ENCODE data around the gene CLCN7.

The CLCN7 gene

DNA sequence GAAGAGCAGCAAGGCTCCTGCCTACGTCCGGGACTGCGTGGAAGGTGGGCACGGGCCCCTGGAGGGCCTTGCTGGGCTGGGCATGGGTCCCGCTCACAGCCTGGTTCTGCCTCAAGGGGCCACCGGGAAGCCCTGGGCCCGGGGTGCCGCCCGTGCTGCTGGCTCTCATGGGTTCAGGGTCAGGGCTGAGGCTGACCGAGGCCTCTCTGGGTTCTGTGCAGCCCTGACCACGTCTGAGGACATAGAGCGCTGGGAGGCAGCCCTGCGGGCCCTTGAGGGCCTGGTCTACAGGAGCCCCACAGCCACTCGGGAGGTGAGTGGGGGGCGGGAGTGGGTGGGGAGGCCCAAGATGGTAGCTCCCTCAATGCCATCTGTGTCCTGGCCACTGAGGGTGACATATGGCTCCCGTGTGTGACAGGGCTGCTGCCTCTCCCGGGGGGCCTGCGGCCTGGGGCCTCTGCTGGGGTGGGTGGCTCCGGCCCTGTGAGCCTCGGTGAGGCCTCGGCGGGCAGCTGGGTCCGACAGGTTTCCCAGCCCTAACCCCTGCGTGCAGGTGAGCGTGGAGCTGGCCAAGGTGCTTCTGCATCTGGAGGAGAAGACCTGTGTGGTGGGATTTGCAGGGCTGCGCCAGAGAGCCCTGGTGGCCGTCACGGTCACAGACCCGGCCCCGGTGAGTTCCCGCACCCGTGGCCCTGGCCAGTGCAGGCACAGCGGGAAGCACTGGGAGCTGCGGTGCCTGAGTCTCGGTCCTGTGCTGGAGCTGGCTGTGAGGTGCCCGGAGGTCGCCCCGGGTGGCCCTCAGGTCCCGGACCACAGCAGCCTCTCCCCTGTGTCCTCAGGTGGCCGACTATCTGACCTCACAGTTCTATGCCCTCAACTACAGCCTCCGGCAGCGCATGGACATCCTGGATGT lies 27.5 kb upstream of the CLCN7 start:
- no peak for DNase-seq (ENCODE audit: low read depth)

- no peak for DNase-seq (ENCODE audit: low read depth)
Measured at GRCh38 chr16:1501630-1502029, 26.8 kb upstream of the CLCN7 start.

DNA sequence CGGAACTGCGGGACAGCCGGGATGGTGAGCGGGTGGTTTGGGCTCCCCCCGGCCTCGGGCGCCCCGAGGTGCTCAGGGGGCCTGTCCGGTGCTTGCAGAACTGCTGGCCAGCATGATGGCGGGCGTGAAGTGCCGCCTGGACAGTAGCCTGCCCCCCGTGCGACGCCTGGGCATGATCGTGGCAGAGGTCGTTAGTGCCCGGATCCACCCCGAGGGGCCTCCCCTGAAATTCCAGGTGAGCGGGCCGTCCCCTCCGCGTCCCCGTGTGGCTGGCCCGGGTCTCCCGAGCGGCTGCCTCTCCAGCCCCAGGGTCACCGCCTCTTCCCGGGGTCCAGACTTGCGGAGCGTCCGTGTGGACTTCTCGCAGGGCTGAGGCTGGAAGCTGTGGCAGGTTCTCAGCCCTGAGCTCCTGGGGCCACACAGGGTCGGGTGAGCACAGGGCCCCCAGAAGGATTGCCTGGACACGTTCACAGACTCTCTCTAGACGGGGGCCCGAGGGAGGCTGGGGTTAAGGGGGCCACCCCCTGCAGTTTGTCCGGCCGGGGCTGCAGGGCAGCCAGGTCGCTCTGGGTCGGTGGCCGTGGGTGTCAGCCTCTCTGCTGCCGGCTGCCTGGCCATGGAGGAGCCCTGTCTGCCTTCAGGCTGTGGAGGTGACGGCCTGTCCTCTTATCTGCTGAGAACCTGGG lies 25.8 kb upstream of the CLCN7 start:
- DNase-seq (ENCODE audit: low read depth): no peak

DNA sequence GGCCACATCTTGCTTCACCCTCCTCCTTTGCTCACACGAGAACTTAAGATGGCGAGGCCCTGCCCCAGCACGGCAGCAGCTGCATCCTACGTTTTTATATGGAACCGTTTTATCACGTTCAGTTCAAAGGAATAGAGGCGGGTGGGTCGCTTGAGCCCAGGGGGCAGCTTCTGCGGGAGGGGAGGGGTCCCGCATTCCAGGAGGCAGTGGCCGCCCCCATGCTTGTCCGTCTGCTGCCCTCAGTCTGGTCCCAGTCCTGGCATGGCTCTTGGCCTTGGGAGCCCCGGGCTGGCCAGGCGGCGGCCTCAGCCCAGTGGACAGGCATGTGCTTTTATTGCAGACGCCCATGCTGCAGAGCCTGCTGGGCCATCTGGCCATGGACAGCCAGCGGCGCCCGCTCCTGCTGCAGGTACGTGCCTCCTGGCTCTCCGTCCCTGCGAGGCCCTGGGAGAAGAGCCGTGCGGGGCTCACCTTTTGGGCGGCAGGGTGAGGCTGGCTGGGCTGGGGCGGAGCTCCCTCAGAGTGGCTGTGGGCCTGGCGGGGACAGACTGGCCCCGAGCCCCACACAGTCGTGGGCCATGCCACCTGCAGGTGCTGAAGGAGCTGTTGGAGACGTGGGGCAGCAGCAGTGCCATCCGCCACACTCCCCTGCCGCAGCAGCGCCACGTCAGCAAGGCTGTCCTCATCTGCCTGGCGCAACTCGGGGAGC lies 25.1 kb upstream of the CLCN7 start:
- DNase-seq (ENCODE audit: low read depth): no peak

- DNase-seq (ENCODE audit: low read depth): no peak
Measured at GRCh38 chr16:1498899-1499676, 24.3 kb upstream of the CLCN7 start.

- DNase-seq (ENCODE audit: low read depth): no peak
Measured at GRCh38 chr16:1497014-1497598, 22.3 kb upstream of the CLCN7 start.

DNA sequence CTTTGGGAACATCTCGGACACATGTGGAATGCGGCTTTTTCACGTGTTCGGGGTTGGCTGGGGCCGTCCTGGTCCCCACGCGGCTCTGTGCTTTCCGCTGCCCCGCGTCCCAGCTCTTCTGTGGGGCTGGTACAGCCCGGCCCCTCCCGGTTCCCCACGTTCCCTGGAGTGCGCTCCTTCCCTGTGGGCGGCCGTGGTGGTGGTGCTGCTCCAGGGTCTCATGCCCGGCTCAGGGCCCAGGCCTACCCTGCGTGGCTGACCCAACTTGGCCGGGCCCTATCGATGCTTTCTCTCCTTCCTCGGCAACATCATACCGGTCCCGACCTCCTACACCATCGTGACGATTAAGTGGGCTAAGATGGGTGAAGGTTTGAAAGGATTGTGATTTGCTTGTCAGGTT lies 21.6 kb upstream of the CLCN7 start:
- DNase-seq (ENCODE audit: low read depth): no peak

DNA sequence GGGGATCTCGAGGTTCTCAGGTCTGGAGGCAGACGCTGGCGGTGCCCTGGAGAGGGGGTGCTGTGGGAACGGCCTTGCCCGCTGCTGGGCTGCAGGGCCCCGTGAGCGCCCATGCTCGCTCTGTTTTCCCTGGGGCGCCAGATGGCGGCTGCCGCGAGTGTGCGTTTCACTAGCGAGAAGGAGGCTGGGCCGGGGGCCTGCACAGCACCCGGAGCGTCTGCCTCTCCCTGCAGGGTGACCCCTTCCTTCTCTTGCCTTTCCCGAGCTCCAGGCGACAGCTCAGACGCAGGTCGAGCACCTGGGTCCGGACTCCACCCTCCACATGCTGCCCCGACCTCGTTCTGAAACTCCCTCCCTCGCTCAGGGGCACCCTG lies 21.0 kb upstream of the CLCN7 start:
- no peak for DNase-seq (ENCODE audit: low read depth)

- no peak for DNase-seq (ENCODE audit: low read depth)
Measured at GRCh38 chr16:1495211-1495888, 20.5 kb upstream of the CLCN7 start.

GRCh38 chr16:1494711-1495110 lies 19.9 kb upstream of the CLCN7 start:
- no peak for DNase-seq (ENCODE audit: low read depth)

DNA sequence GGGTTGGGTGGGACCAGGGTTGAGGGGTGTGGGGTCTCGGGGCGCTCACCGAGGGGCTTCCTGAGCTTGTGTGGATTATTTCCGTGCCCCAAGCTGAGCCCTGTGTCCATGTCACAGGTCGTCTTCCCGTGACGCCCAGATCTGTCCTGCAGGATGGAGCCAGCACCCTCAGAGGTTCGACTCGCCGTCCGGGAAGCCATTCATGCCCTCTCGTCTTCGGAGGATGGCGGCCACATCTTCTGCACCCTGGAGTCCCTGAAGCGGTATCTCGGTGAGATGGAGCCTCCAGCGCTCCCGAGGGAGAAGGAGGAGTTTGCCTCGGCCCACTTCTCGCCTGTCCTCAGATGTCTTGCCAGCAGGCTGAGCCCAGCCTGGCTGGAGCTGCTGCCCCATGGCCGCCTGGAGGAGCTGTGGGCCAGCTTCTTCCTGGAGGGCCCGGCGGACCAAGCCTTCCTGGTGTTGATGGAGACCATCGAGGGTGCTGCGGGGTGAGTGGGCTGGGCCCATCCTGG lies 19.4 kb upstream of the CLCN7 start:
- no peak for DNase-seq (ENCODE audit: low read depth)

DNA sequence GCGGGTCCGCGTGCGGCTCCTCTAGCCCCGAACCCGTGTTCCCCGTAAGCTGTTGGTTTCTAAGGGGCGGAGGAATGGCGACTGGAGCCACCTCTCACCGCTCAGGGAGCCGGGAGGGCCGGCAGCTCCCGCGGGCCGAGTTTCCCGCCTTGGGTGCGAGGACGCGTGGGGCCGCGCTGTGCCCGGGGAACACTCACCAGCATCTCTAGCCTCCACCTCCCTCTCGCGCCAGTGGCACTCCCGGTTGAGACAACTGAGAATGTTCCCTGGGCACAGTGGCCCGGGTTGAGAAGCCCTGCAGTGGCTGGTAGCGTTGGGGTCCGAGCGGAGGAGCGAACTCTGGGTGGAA lies 18.9 kb upstream of the CLCN7 start:
- DNase-seq (ENCODE audit: low read depth): no peak

- DNase-seq (ENCODE audit: low read depth): peak; percentile 77
Measured at GRCh38 chr16:1492923-1493745, 18.3 kb upstream of the CLCN7 start, which contains the start of gene TELO2. Gene TELO2 (plus strand): TSS chr16:1493360. CDS start chr16:1494282, 922 bp downstream.

DNA sequence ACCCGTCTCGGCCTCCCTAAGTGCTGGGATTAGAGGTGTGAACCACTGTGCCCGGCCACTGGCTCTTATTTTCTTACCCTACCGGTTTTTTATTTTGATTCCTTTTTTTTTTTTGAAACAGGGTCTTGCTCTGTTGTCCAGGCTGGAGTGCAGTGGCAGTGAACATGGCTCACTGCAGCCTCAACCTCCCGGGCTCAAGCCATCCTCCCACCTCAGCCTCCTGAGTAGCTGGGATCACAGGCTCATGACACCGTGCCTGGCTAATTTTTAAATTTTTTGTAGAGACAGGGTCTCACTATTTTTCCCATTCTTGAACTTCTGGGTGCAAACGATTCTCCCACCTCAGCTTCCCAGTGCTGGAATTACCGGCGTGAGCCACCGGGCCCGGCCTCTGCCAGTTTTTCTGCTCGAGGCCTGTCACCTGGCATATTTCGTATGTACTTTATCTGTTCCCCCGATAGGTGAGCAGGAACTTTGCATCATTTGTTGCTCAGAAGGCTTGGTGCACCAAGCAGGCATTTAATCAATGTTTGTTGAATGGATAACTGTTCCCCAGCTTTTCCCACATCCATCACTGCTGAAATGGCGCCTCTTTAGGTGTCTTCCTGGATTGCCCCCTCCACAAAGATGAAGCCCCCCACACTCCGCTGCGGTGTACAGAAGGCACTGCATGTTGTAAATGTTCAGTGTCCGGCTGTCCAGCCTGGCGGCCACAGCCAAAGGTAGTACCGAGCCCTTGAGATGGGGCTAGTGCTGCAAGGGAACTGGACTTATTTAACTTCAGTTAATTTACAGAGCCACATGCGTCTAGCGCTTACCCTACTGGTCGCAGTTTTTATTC lies 17.5 kb upstream of the CLCN7 start:
- DNase-seq (ENCODE audit: low read depth): no peak

GRCh38 chr16:1491327-1491726 lies 16.5 kb upstream of the CLCN7 start:
- DNase-seq (ENCODE audit: low read depth): no peak

DNA sequence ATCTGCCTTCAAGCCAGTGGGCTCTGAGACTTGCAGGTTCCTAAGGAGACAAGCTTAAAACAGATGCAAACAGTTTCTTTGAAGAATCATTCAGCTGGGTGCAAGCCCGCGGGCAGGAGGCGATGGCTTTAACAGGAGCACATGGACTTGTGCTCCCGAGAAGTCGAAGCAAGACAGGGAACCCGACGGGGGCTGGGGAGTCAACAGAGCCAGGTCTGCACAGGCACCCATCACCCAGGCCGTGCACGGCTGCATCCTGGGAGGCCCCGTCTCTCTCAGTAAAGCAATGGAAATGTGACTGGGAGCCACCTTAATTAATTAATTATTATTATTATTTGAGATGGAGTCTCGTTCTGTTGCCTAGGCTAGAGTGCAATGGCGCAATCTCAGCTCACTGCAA lies 14.2 kb upstream of the CLCN7 start:
- DNase-seq (ENCODE audit: low read depth): no peak

- no peak for DNase-seq (ENCODE audit: low read depth)
Measured at GRCh38 chr16:1488619-1489018, 13.8 kb upstream of the CLCN7 start, which contains the start of gene PTX4. Gene PTX4 (minus strand): TSS chr16:1488944. CDS start chr16:1488909, 35 bp downstream.

DNA sequence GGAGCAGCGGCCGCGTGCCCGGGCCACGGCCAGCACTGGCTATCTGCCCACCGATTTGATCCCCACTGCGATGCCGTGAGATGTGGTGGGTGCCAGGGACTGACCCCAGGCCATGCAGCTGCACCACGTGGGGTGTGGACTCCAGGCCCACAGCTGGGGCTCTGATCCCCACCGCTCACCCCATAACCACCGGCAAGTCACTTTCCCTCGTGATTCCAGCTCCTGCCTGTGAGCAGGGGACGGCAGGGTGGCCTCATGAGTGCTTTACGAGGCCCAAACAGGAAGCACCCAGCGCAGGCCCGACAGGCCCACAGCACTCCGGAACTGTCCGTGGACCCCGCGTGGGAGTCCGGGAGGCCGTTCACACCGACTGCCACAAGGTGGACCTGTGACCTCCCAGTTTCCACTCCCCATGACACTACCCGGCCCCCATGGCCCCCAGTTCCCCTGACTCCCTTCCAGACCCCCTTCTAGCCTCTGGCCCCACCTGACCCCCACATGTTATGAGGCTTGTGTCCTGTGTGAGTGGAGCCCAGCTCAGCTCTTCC lies 13.3 kb upstream of the CLCN7 start:
- DNase-seq (ENCODE audit: low read depth): no peak

All from stimulated activated CD8-positive, alpha-beta memory T cell treated with anti-CD3 and anti-CD28 coated beads, Interleukin-12 subunit alpha, Interleukin-12 subunit beta, amount 100 ng/mL, for 4 hours (primary cell).